Fibroblast of peridontal ligament (primary cell): ENCODE data around the gene CDSN.
A peak's percentile ranks its signal among the peaks of the same experiment; 100 is the strongest.

Source experiments
- DNase-seq: peaks from one replicate; pipeline ENCODE4 v3.0.0-alpha.2; 2010; ENCODE audit errors: extremely low read depth

Gene CDSN

GRCh38 chr6:31115941-31116560 is 4.2 kb downstream of the CDSN start:
- DNase-seq, result no peak

GRCh38 chr6:31114970-31115849 is 5.0 kb downstream of the CDSN start:
- peak; percentile 31 for DNase-seq

DNA sequence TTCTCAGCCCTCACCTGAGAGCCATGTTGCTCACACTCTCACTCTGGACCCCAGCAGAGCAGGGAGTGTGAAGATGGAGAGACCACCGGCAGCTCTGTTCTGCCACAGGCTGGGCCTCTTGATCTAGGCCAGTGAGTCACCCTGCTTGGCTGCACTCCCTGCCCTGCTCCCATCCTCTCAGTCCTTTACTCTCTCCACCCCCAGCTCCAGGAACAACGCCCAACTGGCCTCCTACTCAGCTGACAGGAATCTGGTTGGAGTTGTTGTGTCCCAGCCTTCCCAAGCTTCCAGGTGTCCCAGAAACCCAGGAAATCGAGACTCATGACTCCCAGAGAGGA is 5.7 kb downstream of the CDSN start, which contains the start of gene PSORS1C1:
TSS of gene PSORS1C1 (plus strand) at position 260 of the 338 bp plus-strand sequence. CDS start 14,833 bp downstream, outside the sequence.
- DNase-seq, result peak; percentile 95

- peak; percentile 94 for DNase-seq
Measured at GRCh38 chr6:31113861-31114540, 6.2 kb downstream of the CDSN start.

DNA sequence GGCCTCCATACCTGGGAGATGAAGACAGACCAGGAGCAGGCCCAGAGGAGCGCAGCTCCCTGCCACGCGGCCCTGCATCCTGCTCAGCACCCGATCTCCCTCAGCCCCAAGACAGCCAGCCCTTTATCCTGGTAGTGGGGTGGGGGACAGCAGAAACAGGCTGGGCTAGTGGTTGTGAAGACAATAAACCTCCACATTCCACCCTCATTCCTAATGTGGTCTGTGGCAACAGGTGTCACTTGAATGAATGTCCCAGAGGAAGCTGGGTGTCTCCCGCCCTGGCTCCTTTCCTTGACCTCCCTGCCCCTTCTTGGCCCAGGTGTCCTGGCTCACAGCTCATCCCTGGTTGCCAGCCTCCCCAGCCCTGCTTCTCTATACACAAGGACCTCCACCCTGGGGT is 7.8 kb downstream of the CDSN start, which contains the start of gene C6orf15:
TSS of gene C6orf15 (minus strand) at position 98 of the 400 bp plus-strand sequence. CDS start at position 78, 20 bp downstream.
- no peak for DNase-seq

- no peak for DNase-seq
Measured at GRCh38 chr6:31111712-31112111, 8.5 kb downstream of the CDSN start.

DNA sequence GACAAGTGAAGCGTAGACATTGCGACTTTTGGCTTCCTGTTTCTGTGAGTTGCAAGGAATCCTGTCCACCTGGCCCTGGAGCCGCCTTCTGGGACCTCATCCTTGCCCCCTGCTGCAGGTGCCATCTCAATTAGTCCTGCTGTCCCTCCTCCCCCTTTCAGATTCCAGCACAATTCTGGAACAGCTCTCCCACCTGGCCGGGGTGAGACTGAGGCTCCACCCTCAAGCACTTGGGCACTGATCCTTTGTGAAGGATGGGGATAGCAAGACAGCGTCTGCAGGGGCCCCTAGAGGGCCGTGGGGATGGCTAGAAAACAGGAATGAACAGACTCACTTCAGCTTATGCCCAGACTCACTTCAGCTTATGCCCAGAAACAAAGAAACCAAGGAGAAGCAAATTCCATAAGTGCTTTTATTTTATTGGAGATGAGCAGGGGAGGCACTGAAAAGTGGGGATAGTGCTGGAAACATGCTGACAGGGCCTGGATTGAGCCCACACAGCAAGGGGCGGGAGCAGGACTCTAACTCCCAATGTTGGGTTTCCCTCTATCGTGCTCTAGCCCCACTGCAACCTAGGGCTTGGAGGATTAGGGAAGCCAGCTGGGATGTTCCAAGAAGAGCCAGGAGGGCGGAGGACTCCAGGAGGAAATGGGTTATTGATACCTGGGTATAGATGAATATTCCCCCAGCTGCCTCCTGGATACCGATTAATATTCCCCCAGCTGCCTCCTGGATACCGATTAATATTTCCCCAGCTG is 9.2 kb downstream of the CDSN start:
- no peak for DNase-seq

DNA sequence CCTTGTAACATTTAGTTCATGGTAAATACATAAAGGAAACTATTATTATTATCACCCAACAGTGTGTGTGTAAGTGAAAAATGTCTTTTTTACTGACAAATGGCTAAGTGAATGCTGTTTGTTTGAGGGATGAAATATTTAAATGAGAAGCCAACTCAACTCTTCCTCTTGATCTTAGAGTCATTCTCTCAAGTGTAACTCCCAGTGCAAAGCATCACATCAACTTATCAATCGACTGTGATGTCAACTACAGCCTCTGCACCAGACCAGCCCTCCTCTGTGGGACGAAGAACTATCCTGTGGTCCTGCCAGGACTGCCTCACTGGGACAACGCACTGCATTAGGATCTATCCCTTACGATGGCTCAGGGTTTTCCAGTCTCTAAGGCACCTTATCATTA is 13.2 kb downstream of the CDSN start:
- no peak for DNase-seq

DNA sequence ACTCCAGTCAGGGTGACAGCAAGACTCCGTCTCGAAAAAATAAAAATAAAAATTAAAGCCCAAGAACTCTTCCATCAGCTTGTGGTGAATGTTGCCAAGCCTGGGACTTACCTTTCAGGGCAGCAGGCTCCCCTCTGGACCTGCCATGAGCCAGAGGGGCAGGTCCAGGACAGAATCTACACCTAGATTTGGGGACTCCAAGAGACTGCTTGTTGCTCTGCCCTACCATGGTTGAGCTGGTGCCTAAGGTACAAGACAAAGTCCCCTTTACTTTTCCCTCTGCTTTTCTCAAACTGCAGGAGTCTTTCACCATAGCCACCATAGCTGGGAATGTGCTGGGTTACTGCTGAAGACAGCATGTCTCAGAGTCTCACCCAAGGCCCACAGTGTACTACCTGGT is 17.1 kb downstream of the CDSN start:
- DNase-seq, result no peak

DNA sequence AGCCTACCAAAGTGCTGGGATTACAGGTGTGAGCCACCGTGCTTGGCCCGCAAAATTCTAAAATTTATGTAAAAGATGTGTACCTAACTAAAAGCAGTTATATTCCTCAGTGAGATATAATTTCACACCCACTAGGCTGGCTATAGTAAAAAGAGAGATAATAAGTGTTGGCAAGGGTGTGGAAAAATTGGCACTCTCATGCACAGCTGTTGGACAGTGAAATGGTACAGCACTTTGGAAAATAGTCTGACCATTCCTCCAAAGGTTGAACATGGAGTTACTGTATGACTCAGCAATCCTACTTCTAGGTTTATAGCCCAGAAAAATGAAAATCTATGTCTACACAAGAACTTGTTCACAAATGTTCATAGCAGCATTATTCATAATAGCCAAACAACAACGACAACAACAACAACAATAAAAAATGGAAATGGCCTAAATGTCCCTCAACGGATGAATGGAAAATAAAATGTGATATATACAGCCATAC is 21.8 kb downstream of the CDSN start:
- peak; percentile 8 for DNase-seq

GRCh38 chr6:31096656-31097055 is 23.6 kb downstream of the CDSN start:
- no peak for DNase-seq

GRCh38 chr6:31096215-31096614 is 24.0 kb downstream of the CDSN start:
- no peak for DNase-seq

GRCh38 chr6:31094389-31094881 is 25.8 kb downstream of the CDSN start:
- no peak for DNase-seq

GRCh38 chr6:31092769-31093505 is 27.3 kb downstream of the CDSN start:
- no peak for DNase-seq

DNA sequence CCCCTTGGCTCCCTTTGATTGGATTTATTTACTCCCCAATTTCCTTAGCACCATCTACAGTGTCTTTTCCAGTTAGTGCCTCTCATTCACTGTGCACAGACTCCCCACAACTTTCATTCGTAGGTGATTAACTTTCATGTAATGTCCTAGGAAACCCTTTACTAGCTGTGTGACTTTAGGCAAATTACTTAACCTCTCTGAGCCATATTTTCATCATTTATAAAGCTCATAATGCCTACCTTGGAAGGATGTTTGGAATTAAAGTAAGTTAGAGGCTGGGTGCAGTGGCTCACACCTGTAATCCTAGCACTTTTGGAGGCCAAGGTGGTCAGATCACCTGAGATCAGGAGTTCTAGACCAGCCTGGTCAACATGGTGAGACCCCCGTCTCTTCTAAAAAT is 28.0 kb downstream of the CDSN start:
- DNase-seq, result no peak

DNA sequence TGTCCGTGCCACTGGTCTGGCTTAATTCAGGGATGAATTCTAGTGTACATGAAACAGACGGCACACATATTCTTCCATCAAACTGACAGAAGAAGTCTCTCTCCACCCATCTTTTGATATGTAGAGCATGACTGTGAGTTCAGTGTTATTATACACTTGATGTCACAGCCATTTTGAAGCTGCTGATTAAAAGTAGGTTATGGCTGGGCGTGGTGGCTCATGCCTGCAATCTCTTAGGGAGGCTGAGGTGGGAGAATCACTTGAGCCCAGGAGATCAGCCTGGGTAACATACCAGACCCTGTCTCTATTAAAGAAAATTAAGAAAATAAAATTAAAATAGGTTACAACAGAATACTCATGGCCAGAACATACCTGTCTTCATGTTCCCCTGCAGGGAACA is 28.6 kb downstream of the CDSN start:
- no peak for DNase-seq

GRCh38 chr6:31090973-31091364 is 29.3 kb downstream of the CDSN start:
- no peak for DNase-seq

DNA sequence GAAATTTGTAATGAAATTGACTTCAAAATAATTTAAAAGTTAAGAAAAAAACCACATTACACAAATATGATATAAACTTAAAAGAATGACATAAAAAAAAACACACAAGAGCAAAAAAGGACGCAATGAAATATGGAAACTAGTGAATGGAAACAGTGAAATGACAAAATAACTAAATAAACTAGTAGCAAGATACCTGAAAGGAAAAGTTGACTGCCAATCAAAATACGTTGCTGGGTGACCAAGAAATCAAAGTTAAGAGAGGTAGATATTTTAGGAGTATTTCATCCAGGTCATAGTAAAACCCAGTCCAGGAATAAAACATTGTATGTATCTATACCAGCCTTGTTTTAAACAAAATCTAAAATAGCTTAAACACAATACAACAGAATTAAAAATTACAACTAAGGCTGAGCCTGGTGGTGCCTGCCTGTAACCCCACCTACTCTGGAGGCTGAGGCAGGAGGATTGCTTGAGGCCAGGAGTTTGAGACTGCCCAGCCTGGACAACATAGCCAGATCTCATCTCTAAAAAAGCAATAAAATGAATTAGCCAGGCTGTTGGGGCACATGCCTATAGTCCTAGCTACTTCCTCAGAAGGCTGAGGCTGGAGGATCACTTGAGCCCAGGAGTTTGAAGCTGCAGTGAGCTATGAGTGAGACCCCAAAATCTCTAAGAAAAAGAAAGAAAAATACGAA is 29.8 kb downstream of the CDSN start:
- DNase-seq, result no peak

DNA sequence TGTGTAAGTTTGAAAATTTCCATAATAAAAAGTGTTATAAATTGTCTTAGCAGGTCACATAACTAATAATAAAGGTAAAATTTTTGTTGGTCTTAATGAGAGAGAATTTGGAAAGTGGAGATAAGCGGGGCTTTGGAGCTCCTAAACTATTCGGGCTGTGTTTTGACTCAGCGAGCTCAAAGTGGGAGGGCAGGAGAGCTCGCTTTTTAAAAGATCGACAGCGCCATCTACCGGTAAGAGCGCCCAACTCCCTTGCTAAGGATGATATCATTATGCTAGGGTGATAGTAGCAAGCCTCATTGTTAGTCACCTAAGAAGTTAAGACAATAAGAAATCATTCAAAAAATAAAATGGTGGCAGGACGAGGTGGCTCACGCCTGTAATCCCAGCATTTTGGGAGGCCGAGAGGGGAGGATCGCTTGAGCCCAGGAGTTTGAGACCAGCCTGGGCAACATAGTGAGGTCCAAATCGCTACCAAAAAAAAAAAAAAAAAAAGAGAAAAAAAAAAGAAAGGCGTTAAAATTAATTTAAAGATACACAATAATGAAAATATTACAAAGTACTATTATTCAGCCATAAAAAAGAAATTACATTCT is 32.7 kb downstream of the CDSN start:
- DNase-seq, result peak; percentile 92
